ENCODE data around the gene PLA2G4B.

DNA sequence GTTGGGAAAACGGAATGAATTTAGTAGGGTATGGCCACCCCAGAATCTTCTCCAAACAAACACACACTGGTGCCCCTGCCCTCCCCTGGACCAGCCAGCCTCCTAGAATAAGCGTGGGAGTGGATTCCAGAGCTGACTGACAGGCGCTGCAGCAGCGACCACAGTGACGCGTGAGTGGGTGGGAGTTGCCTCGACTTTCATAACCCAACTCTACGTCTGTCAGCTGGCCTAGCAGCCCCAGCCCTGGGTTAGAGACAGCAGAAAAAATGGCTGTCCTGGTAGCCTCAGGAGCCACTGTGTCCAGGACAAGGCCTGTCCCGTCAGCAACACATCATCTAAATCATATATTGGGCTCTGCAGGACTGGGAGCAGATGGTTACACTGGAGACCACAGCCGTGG, 10.0 kb downstream of the PLA2G4B start:
- TF ChIP-seq CTCF (IDR thresholded peaks at IDR 0.05) (no peak), ZFX (IDR thresholded peaks at IDR 0.05; ENCODE audit: borderline replicate concordance) (no peak)

Data from 22Rv1 (cell line).